GM18511 (cell line): ENCODE data around the gene GOLPH3.
"Not testable (repeated sequence)": the region's sequence is repeated elsewhere in the genome, so short reads cannot be mapped to it uniquely, and the experiment has no call there.

Experiments used
- ATAC-seq: cut with Tn5 transposase; IDR thresholded peaks from one replicate; pipeline ENCODE4 v1.9.1; 2021; ENCODE audit warnings: mild to moderate bottlenecking, moderate library complexity; ENCODE audit not compliant: unreplicated experiment

GOLPH3 gene

GRCh38 chr5:32138839-32139493 is 35.2 kb downstream of the GOLPH3 start:
- ATAC-seq: no peak

- no peak for ATAC-seq
Measured at GRCh38 chr5:32136342-32136741, 37.8 kb downstream of the GOLPH3 start.

- no peak for ATAC-seq
Measured at GRCh38 chr5:32135086-32135485, 39.0 kb downstream of the GOLPH3 start.

GRCh38 chr5:32132757-32133156 is 41.4 kb downstream of the GOLPH3 start:
- no peak for ATAC-seq

GRCh38 chr5:32131604-32132003 is 42.5 kb downstream of the GOLPH3 start:
- no peak for ATAC-seq

GRCh38 chr5:32130865-32131264 is 43.3 kb downstream of the GOLPH3 start:
- ATAC-seq: no peak

- ATAC-seq: no peak
Measured at GRCh38 chr5:32129074-32129598, 45.0 kb downstream of the GOLPH3 start.

- no peak for ATAC-seq
Measured at GRCh38 chr5:32127711-32128110, 46.4 kb downstream of the GOLPH3 start.

GRCh38 chr5:32126691-32127090 is 47.4 kb downstream of the GOLPH3 start:
- ATAC-seq: no peak

- ATAC-seq: no peak
Measured at GRCh38 chr5:32123889-32124676, 50.0 kb downstream of the GOLPH3 start.

GRCh38 chr5:32123058-32123805 is 50.9 kb downstream of the GOLPH3 start:
- peak; percentile 70 for ATAC-seq

GRCh38 chr5:32118922-32119321 is 55.2 kb downstream of the GOLPH3 start:
- not testable (repeated sequence) for ATAC-seq

- ATAC-seq: no peak
Measured at GRCh38 chr5:32116574-32117313, 57.4 kb downstream of the GOLPH3 start.

GRCh38 chr5:32115985-32116384 is 58.1 kb downstream of the GOLPH3 start:
- no peak for ATAC-seq

- ATAC-seq: no peak
Measured at GRCh38 chr5:32110111-32110696, 63.9 kb downstream of the GOLPH3 start.

GRCh38 chr5:32109236-32109635 is 64.9 kb downstream of the GOLPH3 start:
- ATAC-seq: no peak

GRCh38 chr5:32108167-32108566 is 66.0 kb downstream of the GOLPH3 start:
- no peak for ATAC-seq

GRCh38 chr5:32107291-32107690 is 66.8 kb downstream of the GOLPH3 start:
- no peak for ATAC-seq

- ATAC-seq: no peak
Measured at GRCh38 chr5:32103521-32103920, 70.6 kb downstream of the GOLPH3 start.

- ATAC-seq: no peak
Measured at GRCh38 chr5:32102254-32102986, 71.7 kb downstream of the GOLPH3 start.
